Upper lobe of left lung (tissue), 4 donors: ENCODE results near the gene GMDS.

Source experiments
- CTCF ChIP-seq, 6 experiments: fragments of 450-650 bp in 4 of 6; fragments of 200-600 bp in 2 of 6; sonication (generic) in 2 of 6; IDR thresholded peaks; one replicate each; pipeline ENCODE4 v1.5.1; 2016 to 2019; ENCODE audit warnings: antibody characterized with exemption in 6 of 6
- POLR2AphosphoS5 ChIP-seq, 2 donors: sonication (generic); formaldehyde crosslinking; IDR thresholded peaks; one replicate each; pipeline ENCODE4 v1.5.1; 2017; ENCODE audit warnings: antibody characterized with exemption in 2 of 2

- no peak for TF ChIP-seq POLR2AphosphoS5 (IDR thresholded peaks at IDR 0.05)
- no peak for TF ChIP-seq CTCF (IDR thresholded peaks at IDR 0.05)
Observed at GRCh38 chr6:1869769-1870168, 375.6 kb downstream of the GMDS start.
